Measurements from ENCODE around the gene DFFB. TPM values are rescaled to one million over a fixed set of nuclear protein-coding genes. Genes with fewer than 3 reads are reported as not detected.

DFFB gene
- total and polyA plus RNA-seq, 4 donors, result 5.1 to 12.1 (median 5.8) TPM

DNA sequence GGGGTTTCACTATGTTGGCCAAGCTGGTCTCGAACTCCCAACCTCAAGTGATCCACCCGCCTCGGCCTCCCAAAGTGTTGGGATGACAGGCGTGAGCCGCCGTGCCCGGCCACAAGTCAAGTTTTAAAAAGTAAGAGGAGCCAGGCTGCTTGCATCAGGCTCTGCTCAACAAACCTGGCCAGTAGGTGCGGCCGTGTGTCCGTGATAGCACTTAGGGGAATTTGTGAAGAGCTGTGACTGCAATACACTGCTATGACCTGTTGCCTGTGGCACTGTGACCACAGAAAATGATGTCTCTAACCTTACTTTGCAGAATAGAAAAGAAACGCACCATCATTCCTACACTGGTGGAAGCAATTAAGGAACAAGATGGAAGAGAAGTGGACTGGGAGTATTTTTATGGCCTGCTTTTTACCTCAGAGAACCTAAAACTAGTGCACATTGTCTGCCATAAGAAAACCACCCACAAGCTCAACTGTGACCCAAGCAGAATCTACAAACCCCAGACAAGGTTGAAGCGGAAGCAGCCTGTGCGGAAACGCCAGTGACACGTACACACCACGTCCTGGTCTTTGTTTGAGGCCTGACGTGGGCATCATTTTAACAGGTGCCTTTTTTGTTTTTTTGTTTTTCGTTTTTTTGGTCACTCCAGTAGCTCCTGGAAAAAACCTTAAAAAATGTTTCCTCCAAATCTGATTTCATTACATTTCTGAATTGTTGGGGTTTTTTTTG lies 26.1 kb downstream of the DFFB start:
- no peak for DNase-seq
- Histone ChIP-seq H3K9me3 (ENCODE audit: control insufficient read depth in 4 of 4, insufficient read depth in 3 of 4, low read length in 3 of 4) (peaks cover 0 to 4% (median 1%) of the 10 kb centered on the region in 4 donors), H3K27ac (ENCODE audit: low read depth in 1 of 2, low read length in 1 of 2) (no peak overlapping the region), H3K27me3 (ENCODE audit: control insufficient read depth in 3 of 3, insufficient read depth in 3 of 3, low read length in 2 of 3) (no peaks in the 10 kb centered on the region), H3K9ac (ENCODE audit: insufficient read depth in 1 of 2, low read length in 2 of 2) (no peak overlapping the region), H3K4me3 (no peak overlapping the region), H3K4me1 (ENCODE audit: control insufficient read depth in 5 of 5, insufficient read depth in 5 of 5, low read length in 5 of 5) (no peaks in the 10 kb centered on the region), H3K36me3 (ENCODE audit: control insufficient read depth in 4 of 4, insufficient read depth in 4 of 4, low read length in 4 of 4) (peaks cover 10 to 42% (median 26%) of the 10 kb centered on the region in 4 donors)
- WGBS, 2 donors, result 94 to 95% methylated on average over 18 of the region's 18 CpGs
- TF ChIP-seq, protein P1, sequence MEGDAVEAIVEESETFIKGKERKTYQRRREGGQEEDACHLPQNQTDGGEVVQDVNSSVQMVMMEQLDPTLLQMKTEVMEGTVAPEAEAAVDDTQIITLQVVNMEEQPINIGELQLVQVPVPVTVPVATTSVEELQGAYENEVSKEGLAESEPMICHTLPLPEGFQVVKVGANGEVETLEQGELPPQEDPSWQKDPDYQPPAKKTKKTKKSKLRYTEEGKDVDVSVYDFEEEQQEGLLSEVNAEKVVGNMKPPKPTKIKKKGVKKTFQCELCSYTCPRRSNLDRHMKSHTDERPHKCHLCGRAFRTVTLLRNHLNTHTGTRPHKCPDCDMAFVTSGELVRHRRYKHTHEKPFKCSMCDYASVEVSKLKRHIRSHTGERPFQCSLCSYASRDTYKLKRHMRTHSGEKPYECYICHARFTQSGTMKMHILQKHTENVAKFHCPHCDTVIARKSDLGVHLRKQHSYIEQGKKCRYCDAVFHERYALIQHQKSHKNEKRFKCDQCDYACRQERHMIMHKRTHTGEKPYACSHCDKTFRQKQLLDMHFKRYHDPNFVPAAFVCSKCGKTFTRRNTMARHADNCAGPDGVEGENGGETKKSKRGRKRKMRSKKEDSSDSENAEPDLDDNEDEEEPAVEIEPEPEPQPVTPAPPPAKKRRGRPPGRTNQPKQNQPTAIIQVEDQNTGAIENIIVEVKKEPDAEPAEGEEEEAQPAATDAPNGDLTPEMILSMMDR (IDR thresholded peaks at IDR 0.05; ENCODE audit: control extremely low read depth, extremely low read depth), result no peak
- no peak for ATAC-seq (ENCODE audit: insufficient read depth, low FRiP score)

DNA sequence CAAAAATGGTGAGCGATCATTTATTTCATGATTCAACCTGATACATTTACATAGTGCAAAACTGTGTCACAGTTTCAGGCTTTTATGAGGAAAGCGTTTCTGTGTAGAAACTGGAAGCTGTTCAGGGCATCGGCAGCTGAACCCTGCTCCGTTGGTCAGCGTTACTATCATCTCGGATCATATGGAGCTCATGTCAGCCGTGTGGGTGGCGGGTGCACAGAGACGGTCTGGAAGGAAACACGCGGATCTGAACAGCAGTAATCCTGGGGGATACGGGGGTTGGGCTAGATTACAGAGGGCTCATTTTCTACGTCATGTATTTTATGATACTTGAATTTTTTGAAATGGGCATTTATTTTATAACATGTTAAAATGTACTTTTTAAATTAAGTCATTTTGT lies 27.7 kb downstream of the DFFB start:
- WGBS, 2 donors, result 94 to 96% methylated on average over 13 of the region's 13 CpGs
- Histone ChIP-seq H3K27me3 (ENCODE audit: control insufficient read depth in 3 of 3, insufficient read depth in 3 of 3, low read length in 2 of 3) (no peaks in the 10 kb centered on the region), H3K9me3 (ENCODE audit: control insufficient read depth in 4 of 4, insufficient read depth in 3 of 4, low read length in 3 of 4) (no peaks in the 10 kb centered on the region), H3K4me1 (ENCODE audit: control insufficient read depth in 5 of 5, insufficient read depth in 5 of 5, low read length in 5 of 5) (no peaks in the 10 kb centered on the region), H3K27ac (ENCODE audit: low read depth in 1 of 2, low read length in 1 of 2) (no peak overlapping the region), H3K9ac (ENCODE audit: insufficient read depth in 1 of 2, low read length in 2 of 2) (no peak overlapping the region), H3K4me3 (no peak overlapping the region), H3K36me3 (ENCODE audit: control insufficient read depth in 4 of 4, insufficient read depth in 4 of 4, low read length in 4 of 4) (peaks cover 11 to 44% (median 18%) of the 10 kb centered on the region in 4 donors)
- TF ChIP-seq, protein P1 (IDR thresholded peaks at IDR 0.05; ENCODE audit: control extremely low read depth, extremely low read depth), result no peak
- ATAC-seq (ENCODE audit: insufficient read depth, low FRiP score) (no peak), DNase-seq (no peak)

DNA sequence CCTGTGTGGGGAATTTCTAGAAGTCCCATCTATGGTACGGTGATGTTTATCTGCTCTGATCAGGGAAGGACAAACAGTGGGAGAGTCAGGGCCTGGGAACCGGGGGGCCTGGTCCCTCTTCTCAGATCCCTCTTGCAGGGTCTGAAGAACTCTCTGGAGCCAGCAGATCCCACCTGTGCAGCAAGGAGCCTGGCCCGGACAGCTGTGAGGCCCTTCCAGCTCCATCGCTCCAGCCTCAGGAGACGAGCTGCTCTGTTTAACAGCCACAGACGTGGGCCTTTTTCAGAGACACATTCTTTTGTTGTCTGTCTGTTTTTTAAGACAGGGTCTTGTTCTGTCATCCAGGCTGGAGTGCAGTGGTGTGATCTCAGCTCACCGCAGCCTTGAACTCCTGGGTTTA lies 28.3 kb downstream of the DFFB start:
- DNase-seq, result no peak
- Histone ChIP-seq H3K9ac (ENCODE audit: insufficient read depth in 1 of 2, low read length in 2 of 2) (no peak overlapping the region), H3K27ac (ENCODE audit: low read depth in 1 of 2, low read length in 1 of 2) (no peak overlapping the region), H3K9me3 (ENCODE audit: control insufficient read depth in 4 of 4, insufficient read depth in 3 of 4, low read length in 3 of 4) (no peaks in the 10 kb centered on the region), H3K36me3 (ENCODE audit: control insufficient read depth in 4 of 4, insufficient read depth in 4 of 4, low read length in 4 of 4) (peaks cover 12 to 45% (median 22%) of the 10 kb centered on the region in 4 donors), H3K4me1 (ENCODE audit: control insufficient read depth in 5 of 5, insufficient read depth in 5 of 5, low read length in 5 of 5) (peaks cover 0 to 3% (median 0%) of the 10 kb centered on the region in 5 donors), H3K27me3 (ENCODE audit: control insufficient read depth in 3 of 3, insufficient read depth in 3 of 3, low read length in 2 of 3) (no peaks in the 10 kb centered on the region), H3K4me3 (no peak overlapping the region)
- TF ChIP-seq, protein P1 (IDR thresholded peaks at IDR 0.05; ENCODE audit: control extremely low read depth, extremely low read depth), result no peak
- no peak for ATAC-seq (ENCODE audit: insufficient read depth, low FRiP score)
- WGBS, 2 donors, result 90 to 91% methylated on average over 7 of the region's 7 CpGs

Data from lung (tissue), 12 donors.